ENCODE measurements around the gene COX19. TPM values are rescaled to one million over a fixed set of nuclear protein-coding genes. Genes with fewer than 3 reads are reported as not detected.

The COX19 gene
- total and polyA plus RNA-seq, 2 of the 13 experiments (the other 11 are each of a cell fraction or from before 2014, with no cell fraction given), result 11.5 to 21.7 TPM

- no peak overlapping the region for H3K27ac ChIP-seq (ENCODE audit: extremely low read length, insufficient read depth, low read length)
- DNase-seq (ENCODE audit: low spot score) (no peak), FAIRE-seq (no peak), ATAC-seq (no peak)
- in situ Hi-C loops (cut with HindIII; ENCODE audit: extremely low pct_ligation_motif_present, low pct_unique_long_range_greater_than_20kb), result loop anchor here (5.0 kb wide), 1 partner anchor 181 kb away; no protein-coding TSS in a partner anchor
- H2AFZ ChIP-seq (ENCODE audit: low read length), result no peak overlapping the region
- H3K9me3 ChIP-seq (ENCODE audit: low read length), result no peaks in the 10 kb centered on the region
- H3K27me3 ChIP-seq (ENCODE audit: control insufficient read depth in 1 of 2, insufficient read depth in 2 of 2, low read length in 2 of 2), result no peaks in the 10 kb centered on the region
- H3K4me1 ChIP-seq (ENCODE audit: insufficient read depth, low read length), result peaks cover 25% of the 10 kb centered on the region
- H4K20me1 ChIP-seq (ENCODE audit: insufficient read depth, low read length), result no peaks in the 10 kb centered on the region
- 80% methylated on average over 6 of the region's 38 CpGs for WGBS (ENCODE audit: low lambda C conversion rate)
- no TSS peak for BruUV-seq (replicated peaks)
- peaks cover 0 to 1% of the 10 kb centered on the region in 2 experiments; a peak in 1 of 5 replicates for H3K36me3 ChIP-seq (replicated peaks in 1 of 2; ENCODE audit: control insufficient read depth in 1 of 2, insufficient read depth in 2 of 2, low read length in 2 of 2)
- intact Hi-C loops (cut with micrococcal nuclease; ENCODE audit: unreplicated experiment), result no loop called here
- H3K9ac ChIP-seq (ENCODE audit: insufficient read depth, low read depth, low read length), result no peak overlapping the region
- ChIA-PET POLR2A (no interaction called here), CTCF (ENCODE audit: low intra/inter-chr PET ratio, low total read pairs) (interaction anchor here (1.9 to 4.4 kb wide), 2 partner anchors 69 to 70 kb away, joined by 5 to 65 read pairs; no protein-coding TSS in a partner anchor)
- no peak overlapping the region for H3K4me2 ChIP-seq (ENCODE audit: low read depth, low read length)
- no peaks in the 10 kb centered on the region for H3K79me2 ChIP-seq (ENCODE audit: insufficient read depth, low read length)
- no peak overlapping the region for H3K4me3 ChIP-seq (replicated peaks in 1 of 3; ENCODE audit: insufficient read depth in 1 of 3, low read depth in 2 of 3, low read length in 3 of 3)
- no peak for TF ChIP-seq ZNF407 (CRISPR knock-in tag; IDR thresholded peaks at IDR 0.05; ENCODE audit: not compliant biosample characterization)
- TF ChIP-seq ZNF720 (CRISPR knock-in tag; IDR thresholded peaks at IDR 0.05), result no peak
- no peak for TF ChIP-seq THAP9 (CRISPR knock-in tag; IDR thresholded peaks at IDR 0.05; ENCODE audit: borderline replicate concordance)
- TF ChIP-seq ZBTB25 (CRISPR knock-in tag; IDR thresholded peaks at IDR 0.05), result no peak
- TF ChIP-seq PREB (CRISPR knock-in tag; IDR thresholded peaks at IDR 0.05), result no peak
Observed at GRCh38 chr7:996079-996872, 20.9 kb upstream of the COX19 start.
